ENCODE results near the gene POLRMT.

POLRMT gene

DNA sequence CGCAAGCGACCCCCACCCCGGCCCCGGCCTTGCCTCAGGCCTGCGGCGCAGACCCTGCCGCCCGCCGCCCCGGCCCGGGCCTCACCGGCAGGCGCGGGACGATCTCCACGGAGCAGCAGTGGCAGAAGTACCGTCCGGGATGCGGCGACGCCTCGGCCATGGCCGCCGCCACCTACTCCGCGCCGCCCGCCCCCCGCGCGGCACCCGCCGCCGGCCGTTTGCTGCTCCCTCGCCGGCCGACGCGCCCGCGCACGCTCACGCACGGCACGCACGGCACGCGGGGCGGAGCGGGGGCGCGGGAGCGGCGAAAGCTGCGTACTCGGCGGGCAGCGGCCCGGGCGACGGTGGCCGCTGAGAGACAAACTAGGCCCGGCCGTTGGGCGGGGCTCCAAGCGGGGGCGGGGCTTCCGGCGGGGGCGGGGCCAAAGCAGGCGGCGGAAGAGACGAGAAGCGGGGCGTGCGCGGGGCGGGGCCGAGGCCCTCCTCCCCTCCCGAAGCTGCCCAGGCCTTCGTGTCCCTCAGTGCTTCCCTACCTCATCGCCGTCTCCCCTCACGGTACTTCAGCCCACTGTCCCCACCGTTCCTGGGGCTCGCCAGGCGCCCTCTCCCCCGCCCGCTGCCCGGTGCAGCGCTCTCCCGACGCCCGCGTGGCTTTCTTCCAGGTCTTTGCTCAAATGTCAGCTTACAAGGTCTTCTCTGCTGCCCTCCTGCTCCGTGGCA lies 29.8 kb upstream of the POLRMT start, which contains the start of gene RNF126:
Gene RNF126 (minus strand): TSS at position 253 of the 720 bp plus-strand sequence. CDS start 93 bp downstream, at position 160.
- DNase-seq (ENCODE audit: low spot score) = peak; percentile 94

DNA sequence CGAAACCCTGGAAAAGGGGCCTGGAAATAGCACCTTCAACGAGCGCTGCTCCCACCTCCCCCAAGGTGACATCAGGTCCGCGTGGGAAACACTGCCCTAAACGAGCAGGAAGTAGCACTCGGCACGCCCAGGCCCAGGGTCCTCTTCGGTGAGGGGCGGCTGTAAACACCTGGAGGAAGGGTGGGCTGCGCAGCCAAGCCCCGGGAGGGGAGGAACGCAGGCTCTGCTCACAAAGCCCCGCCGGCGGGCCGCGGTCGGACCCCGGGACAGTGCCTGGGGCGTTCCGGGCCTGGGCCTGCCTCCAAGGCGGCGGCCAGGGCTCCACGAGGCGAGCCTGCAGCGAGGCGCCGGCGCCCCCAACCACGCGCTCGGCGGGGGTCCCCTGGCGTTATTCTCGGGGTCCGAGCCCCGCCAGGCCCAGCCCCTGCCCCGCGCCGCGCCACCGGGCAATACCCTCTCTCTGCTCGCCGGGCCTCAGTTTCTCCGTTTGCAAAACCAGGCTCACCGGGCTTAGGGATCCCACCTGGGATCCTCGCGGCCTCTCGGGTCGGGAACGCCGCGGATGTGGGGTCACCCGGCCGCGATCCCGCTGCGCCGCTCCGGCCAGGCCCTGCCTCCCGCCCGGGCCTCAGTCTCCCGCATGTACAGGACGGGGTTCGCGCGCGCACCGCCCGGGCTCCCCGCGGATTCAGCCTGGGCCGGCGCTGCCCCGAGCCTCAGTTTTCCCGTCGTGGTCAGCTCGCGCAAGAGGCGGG lies 29.0 kb upstream of the POLRMT start:
- DNase-seq (ENCODE audit: low spot score) = peak; percentile 66

DNA sequence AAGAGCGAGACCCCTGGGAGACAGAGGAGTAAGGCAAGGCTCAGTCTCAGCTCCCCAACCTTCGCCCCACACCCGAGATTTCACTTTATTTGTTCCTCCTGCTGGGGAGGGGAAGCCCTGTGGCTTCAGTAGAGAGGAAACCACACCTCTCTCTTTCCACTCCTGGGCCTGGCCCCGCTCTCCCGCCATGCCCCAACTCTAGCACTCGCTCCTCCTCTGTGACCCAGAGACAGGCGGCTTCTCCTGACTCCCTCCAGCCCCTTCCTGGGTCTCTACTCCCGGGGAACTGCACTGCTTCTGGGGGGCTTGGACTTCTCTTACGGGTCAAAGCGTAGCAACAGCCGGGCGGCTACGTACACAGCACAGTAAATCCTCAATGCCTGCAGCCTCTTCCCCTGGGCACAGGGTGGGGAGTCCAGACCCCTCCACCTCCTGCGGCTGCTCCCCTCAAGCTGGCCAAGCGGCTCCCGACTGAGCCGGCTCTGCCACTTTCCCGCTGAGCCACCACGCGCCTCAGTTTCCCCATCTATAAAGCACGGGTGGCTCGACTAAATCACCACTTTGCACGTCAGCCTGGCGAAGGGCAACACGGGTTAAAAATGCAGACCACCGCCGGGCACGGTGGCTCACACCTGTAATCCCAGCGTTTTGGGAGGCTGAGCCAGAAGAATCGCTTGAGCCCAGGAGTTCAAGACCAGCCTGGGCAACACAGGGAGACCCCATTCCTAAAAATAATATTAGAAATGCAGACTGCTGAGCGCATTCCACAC lies 28.3 kb upstream of the POLRMT start:
- DNase-seq (ENCODE audit: low spot score) = peak; percentile 78

DNA sequence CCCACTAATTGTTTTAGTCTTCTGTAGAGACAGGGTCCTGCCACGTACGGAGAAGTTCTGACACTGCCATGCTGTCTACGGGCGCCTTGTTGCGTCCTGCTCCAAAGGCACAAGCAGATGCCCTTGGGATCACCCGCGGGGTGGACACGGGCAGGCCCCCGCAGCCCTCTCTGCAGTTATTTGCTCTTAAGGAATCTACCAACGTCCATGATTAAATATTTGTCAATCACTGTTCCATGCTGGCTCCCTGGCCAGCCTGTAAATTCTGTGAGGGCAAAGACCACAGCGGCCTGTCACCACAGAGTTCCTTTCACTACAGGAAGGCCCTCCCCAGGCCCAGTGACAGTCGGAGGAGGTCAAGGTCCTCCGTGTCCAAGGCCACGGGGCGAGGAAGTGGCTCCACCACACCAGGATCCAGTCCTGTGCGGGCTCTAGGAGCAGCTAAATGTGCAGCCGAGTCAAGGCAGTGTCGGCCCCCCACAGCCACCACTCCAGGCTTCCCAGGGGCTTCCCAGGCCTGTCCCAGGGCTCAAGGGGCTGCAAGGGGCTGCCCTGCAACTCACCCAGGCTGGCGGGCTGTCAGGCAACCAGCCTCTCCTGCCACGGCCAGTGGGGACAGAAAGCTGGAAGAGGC lies 27.6 kb upstream of the POLRMT start:
- DNase-seq (ENCODE audit: low spot score) = no peak

DNA sequence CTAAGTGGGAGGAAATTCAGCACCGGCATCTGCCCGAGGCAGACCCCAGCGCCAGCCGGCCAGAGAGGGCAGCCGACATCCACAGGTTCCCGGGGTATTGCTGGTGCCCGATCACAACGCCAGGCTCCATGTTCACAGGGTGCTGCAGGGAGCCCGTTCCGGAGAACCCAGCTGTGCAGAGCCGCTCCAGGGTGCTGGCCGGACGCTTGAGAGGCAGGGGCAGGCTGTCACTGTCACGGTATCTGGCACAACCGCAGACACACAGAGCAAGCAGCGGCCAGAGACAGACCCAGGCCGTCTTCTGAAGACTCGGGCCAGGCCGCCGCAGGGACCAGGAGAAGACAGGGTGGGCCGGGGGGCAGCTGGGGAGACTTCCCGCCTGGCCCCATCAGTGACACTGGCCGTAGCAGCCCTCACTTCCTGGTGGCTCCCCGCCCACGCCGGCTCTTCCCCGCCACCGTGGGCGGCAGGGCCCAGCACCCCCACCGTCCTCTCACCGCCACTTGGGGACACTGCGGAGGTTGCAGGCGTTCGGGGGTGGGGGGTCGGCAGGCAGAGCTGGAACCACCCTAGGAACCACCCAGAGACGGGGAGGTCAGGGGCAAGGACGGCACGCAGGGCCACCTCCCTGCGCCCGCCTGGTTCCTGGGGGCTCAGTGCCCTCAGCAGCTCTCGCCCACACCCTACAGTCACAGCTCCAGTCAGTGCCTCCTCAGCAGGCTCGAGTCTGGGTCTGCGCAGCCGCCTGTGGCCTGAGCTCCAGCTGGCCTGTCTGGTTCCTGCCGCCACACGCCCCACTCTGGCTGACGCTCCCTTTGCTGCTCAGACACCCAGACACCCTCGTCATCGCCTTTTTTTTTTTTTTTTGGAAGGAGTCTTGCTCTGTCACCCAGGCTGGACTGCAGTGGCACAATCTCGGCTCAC lies 25.8 kb upstream of the POLRMT start:
- DNase-seq (ENCODE audit: low spot score) = no peak

DNA sequence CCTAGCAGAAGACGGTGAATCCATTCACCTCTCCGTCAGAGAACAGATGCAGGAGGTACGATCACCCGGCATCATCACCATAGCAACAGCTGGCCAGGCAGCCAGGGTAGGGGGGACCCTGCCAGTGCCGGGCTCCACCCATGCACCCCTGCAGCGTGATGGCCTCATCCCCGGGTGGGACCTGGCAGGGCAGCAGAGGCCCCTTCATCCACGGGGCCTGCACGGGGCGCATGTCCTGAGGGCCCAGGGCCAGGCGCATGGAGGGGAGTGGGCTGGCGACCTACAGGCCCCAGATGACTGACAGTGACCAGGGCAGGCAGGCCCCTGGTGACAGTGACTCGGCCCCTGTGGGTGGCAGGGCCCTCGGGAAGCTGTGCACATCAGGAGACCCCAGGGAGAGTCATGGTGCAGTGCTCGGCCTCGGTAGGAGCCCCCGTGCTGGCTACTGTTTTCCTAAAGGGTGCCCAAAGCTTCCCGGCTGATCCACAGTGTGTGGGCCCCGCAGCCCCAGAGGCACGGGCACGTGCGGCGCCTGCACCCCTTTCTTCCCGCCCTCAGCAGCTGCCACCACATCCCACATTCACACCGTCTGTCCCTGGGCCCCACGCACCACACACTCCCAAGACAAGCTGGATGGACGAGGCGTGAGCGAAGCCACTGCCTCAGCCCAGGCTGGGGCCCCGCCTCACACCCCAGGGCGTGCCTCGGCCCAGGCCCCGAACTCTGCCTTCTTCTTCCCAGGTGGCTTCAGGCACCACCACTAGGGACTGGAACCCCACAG lies 24.9 kb upstream of the POLRMT start:
- no peak for DNase-seq (ENCODE audit: low spot score)

DNA sequence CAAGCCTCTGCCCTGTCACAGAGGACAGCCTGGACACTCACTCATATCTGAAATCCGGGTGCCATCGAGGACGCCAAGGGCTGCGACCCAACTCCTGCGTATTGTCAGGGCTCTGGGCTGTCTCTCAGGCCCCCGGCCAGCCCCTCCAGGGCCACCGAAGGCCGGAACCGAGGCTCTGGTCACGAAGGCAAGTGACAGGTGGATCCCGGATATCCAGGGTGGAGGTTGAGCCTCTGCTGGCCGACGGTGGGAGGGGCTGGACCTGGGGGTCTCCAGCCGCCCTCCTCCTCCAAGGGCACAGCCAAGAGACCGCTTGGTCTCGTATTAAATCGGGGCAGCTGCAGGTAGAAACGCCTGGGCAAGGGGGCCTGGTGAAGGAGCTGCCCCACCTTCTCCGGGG lies 24.3 kb upstream of the POLRMT start:
- no peak for DNase-seq (ENCODE audit: low spot score)

DNA sequence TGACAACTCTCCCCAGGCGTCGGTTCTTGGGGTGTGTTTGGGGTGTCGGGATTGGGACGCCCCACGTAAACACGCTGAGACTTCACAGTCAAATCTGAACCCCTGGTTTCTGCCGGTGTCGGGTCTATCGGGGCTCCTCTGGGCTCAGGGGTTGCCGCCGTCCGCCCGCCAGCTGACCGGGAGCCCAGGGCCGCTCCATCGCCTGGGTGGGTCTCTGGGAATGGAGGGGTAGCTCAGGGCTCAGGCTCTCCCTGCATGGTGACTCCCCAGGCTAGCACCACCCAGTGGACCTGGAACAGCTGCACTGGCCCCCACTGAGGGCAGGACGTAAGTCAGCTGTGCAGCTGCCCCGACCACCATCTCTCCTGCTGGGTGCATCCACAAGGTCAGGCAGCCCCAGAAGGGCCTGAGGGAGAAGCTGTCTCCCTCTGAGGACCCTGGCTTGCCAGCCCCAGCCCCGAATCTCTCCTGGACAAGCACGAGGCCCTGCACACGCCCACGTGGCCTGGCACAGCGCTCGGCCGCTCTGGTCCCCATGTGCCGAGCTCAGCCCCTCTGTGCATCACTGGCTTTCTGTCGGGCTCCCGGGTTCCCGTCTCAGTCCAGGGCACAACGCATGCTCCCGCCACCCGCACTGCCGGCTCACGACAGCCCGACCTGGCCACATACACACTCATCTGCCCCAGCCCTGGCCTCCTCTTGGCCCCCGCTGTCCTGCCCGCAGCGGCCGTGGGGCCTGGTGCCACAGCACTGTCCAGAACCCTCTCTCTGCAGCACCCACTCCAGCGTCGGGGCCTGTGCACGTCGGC lies 23.6 kb upstream of the POLRMT start:
- DNase-seq (ENCODE audit: low spot score) = no peak

DNA sequence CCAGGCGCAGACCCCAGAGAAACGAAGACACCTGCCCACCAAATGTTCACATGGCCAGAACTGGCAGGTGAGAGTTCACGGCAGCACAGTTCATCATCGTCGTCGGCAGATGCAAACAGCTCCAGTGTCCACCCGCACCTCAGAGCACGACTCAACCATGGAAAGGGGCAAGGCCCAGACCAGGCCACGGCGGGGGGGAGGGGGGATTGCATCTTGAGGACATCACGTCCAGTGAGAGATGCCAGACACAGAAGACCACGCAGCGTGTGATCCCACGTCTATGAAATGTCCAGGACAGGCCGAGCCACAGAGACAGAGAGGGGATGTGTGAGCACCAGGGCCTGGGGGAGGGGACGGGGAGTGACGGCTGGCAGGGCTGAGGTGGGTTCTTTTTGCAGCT lies 22.4 kb upstream of the POLRMT start:
- DNase-seq (ENCODE audit: low spot score) = no peak

DNA sequence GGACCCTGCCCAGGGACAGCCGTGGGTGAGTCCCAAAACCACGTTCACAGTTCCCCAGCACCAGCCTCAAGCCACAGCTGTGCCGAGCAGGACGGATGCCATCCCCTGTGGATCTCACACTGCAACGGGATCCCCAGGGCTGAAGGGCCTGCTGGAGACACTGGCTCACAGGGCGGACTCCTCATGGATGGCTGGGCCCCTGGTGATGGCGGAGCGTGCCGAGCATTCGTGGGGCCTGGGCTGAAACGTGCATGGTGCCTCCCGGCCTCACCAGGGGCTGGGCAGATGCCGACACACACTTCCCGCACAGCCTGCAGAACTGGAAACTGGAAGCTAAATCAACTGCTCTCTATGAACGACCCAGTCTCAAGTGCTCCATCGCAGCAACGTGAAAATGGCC lies 20.1 kb upstream of the POLRMT start:
- DNase-seq (ENCODE audit: low spot score) = no peak

DNA sequence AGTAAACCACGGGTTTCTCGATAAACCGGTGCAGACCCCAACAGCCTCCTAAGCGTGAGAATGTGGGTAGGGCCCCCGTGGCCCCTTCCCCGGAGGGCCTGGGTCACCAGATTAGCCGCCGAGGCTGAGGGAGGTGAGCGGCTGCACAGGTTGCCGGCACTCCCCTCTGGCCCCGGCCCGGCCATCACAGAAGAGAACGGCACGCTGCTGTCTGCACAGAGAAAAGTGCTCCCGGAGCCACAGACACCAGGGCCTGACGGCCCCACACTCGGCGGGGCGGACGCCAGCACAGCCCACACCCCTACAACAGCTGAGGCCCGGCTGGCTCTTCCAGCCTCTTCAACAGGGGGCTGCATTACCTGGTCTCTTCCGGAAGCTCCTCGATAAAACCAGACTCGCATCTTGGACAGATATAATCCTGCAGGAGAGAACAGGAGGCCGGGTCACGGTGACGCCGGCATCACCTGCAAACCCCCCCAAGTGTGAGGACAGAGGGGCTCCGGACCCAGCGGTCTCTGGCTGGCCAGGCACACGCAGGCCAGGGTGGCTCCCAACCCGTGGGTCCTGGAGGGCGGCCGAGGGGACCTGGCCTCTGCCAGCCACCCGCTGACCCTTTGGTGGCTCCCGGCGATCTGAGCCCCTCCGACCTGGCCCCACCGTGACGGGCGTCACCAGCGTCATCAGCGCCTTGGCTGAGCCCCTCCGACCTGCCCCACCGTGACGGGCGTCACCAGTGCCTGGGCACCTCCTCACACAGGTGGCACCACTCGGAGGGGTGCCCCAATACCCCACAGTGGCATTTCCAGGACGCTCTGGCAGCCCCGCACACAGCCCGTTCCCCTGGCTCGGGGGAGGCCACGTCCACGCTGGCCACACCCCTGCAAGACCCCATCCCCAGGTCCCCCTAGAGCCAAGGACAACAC lies 19.4 kb upstream of the POLRMT start:
- no peak for DNase-seq (ENCODE audit: low spot score)

DNA sequence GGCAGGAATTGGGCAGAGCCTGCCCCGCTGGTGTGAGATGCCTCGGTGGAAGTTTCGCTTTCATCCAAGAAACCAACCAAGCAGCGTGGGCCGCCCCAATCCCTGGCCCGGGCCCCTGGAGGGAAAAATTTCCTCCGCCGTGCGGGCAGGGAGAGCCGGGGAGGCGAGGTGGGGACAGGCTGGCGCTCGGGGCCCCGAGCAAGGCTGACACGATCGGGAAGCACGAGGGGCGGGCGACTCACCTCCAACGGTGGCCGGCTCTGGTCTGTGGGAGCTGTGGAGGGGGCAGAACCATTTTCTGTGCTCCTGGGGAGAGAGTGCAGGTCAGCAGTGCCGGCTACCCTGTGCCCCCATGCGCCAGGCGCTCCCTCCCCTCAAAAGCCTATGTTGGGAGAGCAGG lies 18.7 kb upstream of the POLRMT start:
- DNase-seq (ENCODE audit: low spot score) = no peak

DNA sequence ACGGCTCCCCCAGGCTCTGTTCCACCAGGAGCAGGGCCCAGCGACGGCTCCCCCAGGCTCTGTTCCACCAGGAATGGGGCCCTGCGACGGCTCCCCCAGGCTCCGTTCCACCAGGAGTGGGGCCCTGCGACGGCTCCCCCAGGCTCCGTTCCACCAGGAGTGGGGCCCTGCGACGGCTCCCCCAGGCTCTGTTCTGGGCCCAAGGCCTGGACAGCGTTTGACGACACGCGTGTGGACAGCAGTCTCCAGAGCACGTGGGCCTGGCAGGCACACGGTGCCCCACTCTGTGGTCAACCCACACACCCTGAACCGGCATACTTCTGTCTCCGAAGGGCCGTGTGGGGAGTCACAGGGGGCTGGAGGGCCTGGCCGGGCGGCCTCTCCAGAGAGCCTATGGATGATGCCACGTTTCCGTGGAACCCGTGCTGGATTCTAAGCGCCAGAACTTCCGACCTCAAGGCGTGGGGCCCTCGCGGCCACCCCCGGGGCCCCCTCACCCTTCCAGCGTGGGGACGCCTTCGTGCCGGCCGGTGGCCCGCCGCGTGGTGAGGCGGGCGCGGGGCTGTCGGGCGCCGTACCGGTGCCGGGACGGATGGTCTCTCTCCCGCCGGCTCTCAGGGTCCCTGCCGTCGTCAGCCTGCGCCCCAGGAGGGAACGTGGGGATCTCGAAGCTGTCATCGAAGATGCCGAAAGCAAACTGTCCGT lies 17.9 kb upstream of the POLRMT start:
- no peak for DNase-seq (ENCODE audit: low spot score)

DNA sequence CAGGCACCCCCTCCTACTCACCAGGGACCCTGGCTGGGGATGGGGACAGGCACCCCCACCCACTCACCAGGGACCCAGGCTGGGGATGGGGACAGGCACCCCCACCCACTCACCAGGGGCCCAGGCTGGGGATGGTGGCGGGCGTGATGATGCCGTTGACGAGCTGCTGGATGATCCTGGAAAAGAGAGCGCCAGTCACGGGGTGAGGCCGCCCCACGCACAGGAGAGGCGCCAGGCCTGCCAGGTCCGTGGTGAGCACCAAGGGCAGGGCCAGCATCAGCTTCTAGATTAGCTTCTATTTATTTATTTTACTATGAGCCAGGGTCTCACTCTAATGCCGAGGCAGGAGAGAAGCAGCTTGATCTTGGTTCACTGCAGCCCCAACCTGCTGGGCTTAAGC lies 16.8 kb upstream of the POLRMT start:
- no peak for DNase-seq (ENCODE audit: low spot score)

DNA sequence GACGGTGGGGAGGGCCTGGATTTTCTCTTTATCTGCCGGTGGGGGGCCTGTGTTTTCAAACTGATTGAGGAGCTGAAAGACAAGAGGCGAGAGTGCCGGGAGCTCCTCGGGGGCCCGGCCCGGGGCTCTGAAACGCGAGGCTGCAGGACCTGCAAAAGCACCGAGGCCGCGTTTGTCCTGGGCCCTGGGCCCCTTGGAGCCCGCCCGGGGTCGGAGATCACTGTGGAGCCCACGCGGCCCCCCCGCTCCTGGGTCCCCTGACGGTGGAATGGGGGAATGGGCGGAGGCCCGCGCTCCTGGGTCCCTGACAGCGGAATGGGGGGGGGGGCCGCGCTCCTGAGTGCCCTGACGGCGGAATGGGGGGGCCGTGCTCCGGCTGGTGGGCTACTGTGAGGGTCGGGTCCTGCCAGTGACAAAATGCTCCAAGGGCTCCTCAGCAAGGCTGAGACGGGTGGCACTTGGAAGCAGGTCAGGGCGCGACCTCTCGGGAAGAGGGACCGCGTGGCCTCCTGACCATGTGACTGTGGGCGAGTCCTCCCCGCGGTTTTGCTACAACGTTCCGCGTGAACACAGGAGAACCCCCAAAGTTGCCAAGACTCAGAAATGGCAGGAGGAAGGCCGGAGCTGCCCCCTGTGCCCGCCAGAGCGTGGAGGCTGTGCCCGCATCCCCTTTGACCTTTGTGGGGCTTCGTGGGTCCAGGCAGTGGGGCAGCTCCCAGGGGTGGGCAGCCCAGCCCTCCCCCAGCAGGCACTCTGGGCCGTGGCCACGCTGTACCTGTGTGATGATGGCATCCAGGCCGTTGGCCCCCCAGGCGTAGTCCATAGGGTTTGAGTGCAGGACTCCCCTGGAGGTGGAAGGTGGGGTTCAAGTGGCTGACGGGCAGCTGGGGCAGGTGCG lies 15.8 kb upstream of the POLRMT start:
- no peak for DNase-seq (ENCODE audit: low spot score)

DNA sequence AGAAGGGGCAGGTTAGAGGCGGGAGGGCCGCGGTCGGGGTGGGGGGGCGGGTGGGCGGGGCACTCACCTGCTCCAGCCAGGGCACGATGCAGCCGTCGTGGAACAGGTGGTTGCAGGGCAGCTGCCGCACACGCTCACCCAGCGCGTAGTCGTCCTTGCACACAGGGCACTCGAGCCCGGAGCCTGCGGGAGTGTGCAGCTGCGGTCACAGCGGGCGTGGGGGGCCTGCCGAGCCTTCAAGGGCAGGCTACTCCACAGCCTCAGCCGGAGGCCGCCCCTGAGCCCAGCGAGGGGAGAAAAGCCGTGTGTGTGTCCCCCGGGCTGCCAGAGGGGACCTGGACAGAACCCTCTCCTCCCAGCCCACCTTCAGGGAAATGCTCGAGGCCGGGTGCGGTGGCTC lies 15.0 kb upstream of the POLRMT start:
- DNase-seq (ENCODE audit: low spot score) = no peak

All from activated CD4-positive, alpha-beta T cell treated with anti-CD3 and anti-CD28 coated beads, Interleukin-2, Interleukin-4, amounts not matched to agents 100 ng/mL and 50 ng/mL, durations not matched to agents 16 hours and 8 hours (primary cell).